22Rv1 (cell line): Measurements from ENCODE around the gene LMO3.

ENCODE experiments used
- CTCF ChIP-seq: fragments of 450-650 bp; IDR thresholded peaks from 2 replicates; pipeline ENCODE4 v1.5.1; 2017; ENCODE audit warnings: mild to moderate bottlenecking
- ZFX ChIP-seq: fragments of 450-650 bp; IDR thresholded peaks from 2 replicates; pipeline ENCODE4 v1.6.1; 2017; ENCODE audit warnings: antibody characterized with exemption, borderline replicate concordance

- no peak for TF ChIP-seq CTCF
- TF ChIP-seq ZFX = no peak
Measured at GRCh38 chr12:16526693-16527092, 79.3 kb downstream of the LMO3 start.
